ENCODE measurements around the gene ZNF664.

The ZNF664 gene

DNA sequence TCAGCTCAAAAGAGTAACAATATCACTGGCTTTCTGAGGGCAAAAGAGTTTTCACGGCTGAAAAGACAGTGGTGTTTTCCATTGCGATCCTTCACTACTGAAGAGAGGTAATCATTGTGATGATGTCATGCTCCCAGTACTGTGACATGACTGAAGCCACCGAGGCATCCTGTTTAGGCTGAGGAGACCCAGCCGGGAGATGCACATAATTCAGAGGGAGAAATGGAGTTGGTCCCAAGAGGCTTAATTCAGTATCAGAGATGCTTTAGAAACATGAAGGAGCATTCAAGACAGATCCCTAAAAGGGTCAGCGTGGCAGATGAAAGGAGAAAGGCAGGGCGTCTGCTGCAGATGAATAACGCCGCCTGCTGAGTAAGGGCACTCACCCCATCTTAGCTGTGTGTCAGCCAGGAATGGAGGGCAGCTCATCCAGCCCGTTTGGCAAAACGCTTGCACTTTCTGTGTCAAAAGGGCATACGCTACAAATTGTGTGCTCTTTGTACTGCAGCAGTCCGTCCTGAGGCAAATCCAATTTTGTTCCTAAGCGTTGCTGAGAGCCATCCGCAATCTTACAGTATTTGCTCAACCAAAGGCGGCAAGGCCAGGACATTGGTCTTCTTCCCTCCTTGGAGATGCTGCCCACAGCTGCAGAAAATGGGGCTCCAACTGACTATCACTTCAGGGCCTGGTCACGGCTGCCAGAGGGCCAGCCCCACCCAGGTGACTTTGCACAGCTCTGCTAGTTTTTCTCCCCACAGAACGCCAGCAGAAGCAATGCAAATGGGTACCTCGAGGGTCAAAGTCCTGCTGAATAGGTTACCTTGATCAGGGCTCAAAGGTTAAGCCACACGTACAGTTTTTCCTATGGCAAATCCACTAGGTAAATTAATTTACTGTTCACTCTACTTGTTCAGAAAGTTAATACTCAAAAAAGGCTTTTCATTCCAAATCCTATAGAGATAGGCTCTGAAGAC, 23.9 kb upstream of the ZNF664 start:
- no peaks in the 10 kb centered on the region for H3K4me1 ChIP-seq (ENCODE audit: control insufficient read depth, insufficient read depth, low read length)
- H3K27ac ChIP-seq (ENCODE audit: low read depth, low read length): no peak overlapping the region
- no peak overlapping the region for H3K9ac ChIP-seq (ENCODE audit: low read length)
- no peaks in the 10 kb centered on the region for H3K36me3 ChIP-seq (ENCODE audit: control insufficient read depth, insufficient read depth, low read length)
- H3K27me3 ChIP-seq (ENCODE audit: control insufficient read depth, insufficient read depth, low read length): peaks cover 36% of the 10 kb centered on the region
- no peak overlapping the region for H3K4me3 ChIP-seq (ENCODE audit: low read depth, low read length)
- H3K9me3 ChIP-seq (ENCODE audit: control insufficient read depth, insufficient read depth, low read depth, low read length): no peaks in the 10 kb centered on the region

DNA sequence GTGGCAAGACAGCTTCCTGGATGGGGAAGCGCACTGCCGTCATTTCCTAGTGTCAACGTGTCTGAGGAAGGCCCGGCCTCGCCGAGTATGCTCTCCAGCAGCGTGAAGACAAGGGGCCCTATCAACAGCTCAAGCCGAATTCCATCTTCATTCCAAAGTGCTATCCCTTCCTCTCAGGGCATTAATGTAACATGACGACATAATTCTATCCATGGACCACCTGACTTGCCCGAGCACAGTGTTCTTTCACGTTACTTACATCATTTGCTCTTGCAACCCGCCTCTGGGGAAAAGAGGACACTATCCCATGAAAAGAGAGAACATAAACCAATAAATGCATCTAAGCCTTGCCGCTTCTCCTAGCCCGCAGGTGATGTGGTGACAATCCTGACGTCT, 23.2 kb upstream of the ZNF664 start:
- H3K9me3 ChIP-seq (ENCODE audit: control insufficient read depth, insufficient read depth, low read depth, low read length): no peaks in the 10 kb centered on the region
- H3K4me1 ChIP-seq (ENCODE audit: control insufficient read depth, insufficient read depth, low read length): no peaks in the 10 kb centered on the region
- peaks cover 34% of the 10 kb centered on the region for H3K27me3 ChIP-seq (ENCODE audit: control insufficient read depth, insufficient read depth, low read length)
- H3K4me3 ChIP-seq (ENCODE audit: low read depth, low read length): no peak overlapping the region
- H3K27ac ChIP-seq (ENCODE audit: low read depth, low read length): no peak overlapping the region
- H3K9ac ChIP-seq (ENCODE audit: low read length): no peak overlapping the region
- H3K36me3 ChIP-seq (ENCODE audit: control insufficient read depth, insufficient read depth, low read length): no peaks in the 10 kb centered on the region

DNA sequence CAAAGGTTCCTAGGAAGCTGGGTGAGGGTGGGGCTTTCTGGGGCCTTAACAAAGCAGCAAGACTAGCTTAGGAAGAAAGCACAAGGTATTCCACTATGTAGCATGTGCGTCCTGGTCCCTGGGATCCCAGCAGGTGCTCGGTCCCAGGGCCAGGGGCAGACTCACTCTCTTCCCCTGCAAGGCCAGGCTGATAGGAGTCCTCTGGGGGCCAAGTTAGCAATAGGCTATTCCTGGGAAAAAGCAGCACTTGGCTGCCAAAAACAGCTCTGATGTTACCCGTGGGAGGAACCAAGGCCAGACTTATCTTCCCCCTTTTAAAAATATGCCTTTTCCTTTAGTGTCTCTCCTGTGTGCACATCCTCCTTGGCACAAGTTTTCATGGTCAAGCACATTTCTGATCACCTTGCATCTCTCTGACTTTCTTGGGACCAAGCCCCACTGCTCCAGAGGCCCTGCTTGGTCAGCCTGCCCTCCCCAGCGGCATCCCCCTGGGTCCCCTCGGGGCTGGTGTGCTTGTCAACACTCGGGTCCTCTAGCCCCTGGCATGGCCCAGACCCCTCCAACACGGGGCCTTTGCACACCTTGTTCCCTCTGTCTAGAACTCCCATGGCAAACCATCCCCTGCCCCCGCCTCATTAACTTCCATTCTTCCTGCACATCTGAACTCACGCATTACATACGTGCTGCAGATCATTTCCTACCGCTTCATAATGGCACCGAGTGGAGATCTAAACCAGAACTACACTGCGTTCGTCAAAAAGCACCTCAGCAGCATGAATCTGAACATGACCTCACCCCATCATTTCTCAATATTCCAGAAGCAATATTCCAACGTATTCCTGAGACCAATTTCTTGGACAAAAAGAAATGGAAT, 22.3 kb upstream of the ZNF664 start:
- Histone ChIP-seq H3K9ac (ENCODE audit: low read length) (no peak overlapping the region), H3K4me1 (ENCODE audit: control insufficient read depth, insufficient read depth, low read length) (no peaks in the 10 kb centered on the region), H3K9me3 (ENCODE audit: control insufficient read depth, insufficient read depth, low read depth, low read length) (no peaks in the 10 kb centered on the region), H3K27me3 (ENCODE audit: control insufficient read depth, insufficient read depth, low read length) (peaks cover 35% of the 10 kb centered on the region), H3K4me3 (ENCODE audit: low read depth, low read length) (no peak overlapping the region), H3K27ac (ENCODE audit: low read depth, low read length) (no peak overlapping the region), H3K36me3 (ENCODE audit: control insufficient read depth, insufficient read depth, low read length) (no peaks in the 10 kb centered on the region)

DNA sequence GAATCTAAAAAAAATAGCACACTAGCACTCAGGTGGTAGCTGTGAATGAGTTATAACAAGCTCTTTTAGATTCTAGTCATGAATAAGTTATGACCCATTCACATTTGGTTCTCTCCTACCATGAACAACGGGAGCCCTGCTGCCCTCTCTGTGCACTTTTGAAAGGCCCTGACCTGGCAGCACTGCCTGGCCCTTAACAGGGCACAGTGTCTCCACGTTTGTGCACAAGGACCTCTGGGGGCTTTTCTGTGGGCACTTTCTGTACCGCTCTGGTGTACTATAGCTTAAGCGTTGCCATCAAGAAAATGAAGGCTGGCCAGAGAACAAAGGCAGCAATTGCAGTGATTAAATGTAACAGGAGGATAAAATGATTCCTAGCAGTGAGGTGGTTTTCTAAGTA, 21.5 kb upstream of the ZNF664 start:
- H3K36me3 ChIP-seq (ENCODE audit: control insufficient read depth, insufficient read depth, low read length): no peaks in the 10 kb centered on the region

DNA sequence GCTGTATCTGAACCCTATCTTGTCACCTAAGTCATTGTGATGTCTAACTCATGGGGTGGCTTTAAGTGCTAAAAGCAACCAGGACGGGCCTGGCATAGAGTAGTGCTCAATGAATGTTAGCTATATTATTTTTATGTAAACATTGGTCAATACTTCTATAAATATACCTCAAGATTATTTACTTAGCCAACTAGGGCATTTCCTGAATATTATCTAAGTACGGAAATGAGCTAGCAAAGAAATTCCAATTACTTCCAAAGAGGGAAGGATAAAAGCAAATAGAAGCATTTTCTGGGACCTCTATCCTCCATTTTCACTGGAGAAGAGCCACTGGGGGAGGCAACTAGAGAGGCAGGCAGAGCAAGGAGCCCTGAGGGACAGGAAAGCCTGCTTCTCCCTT, 21.0 kb upstream of the ZNF664 start:
- Histone ChIP-seq H3K9ac (ENCODE audit: low read length) (no peak overlapping the region), H3K36me3 (ENCODE audit: control insufficient read depth, insufficient read depth, low read length) (no peaks in the 10 kb centered on the region), H3K4me3 (ENCODE audit: low read depth, low read length) (no peak overlapping the region), H3K27ac (ENCODE audit: low read depth, low read length) (no peak overlapping the region), H3K27me3 (ENCODE audit: control insufficient read depth, insufficient read depth, low read length) (peaks cover 45% of the 10 kb centered on the region), H3K4me1 (ENCODE audit: control insufficient read depth, insufficient read depth, low read length) (no peaks in the 10 kb centered on the region), H3K9me3 (ENCODE audit: control insufficient read depth, insufficient read depth, low read depth, low read length) (no peaks in the 10 kb centered on the region)

More for the DNA sequence above, 21.5 kb upstream of the ZNF664 start:
- no peak overlapping the region for H3K27ac ChIP-seq (ENCODE audit: low read depth, low read length)
- no peak overlapping the region for H3K4me3 ChIP-seq (ENCODE audit: low read depth, low read length)
- H3K27me3 ChIP-seq (ENCODE audit: control insufficient read depth, insufficient read depth, low read length): peaks cover 41% of the 10 kb centered on the region
- no peaks in the 10 kb centered on the region for H3K4me1 ChIP-seq (ENCODE audit: control insufficient read depth, insufficient read depth, low read length)
- H3K9me3 ChIP-seq (ENCODE audit: control insufficient read depth, insufficient read depth, low read depth, low read length): no peaks in the 10 kb centered on the region
- H3K9ac ChIP-seq (ENCODE audit: low read length): no peak overlapping the region

DNA sequence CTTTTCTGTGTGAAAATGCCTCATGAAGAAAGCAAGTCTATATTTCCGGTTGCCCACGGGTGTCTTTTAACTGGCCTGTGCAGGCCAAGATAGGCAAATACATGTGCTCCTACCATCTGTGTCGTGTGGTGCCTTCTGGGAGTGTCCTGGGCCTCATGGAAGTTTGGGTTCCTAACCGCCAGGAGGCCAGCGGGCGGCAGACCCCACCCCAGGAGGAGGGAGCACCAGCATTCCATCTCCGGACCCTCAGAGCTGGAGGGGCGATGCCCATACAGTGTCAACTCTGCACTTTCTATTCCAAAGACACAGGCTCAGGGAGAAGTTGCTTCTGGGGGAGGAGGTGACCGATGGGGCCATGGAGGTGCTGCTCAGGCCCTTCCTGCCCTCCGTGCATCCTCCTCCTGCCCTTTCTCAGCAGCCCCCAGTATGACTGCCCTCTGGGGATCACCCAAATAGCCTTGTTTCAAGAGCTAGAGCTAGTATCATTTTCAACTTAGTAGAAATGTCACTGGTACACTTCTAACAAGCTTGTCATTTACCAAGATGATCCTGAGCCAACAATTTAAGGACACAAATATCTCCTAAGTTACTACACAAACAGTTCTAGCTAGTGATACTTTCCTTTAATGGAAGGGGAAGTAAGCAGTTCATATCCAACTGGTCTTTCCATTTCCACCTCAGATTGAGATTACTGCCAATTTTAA, 18.2 kb upstream of the ZNF664 start:
- Histone ChIP-seq H3K36me3 (ENCODE audit: control insufficient read depth, insufficient read depth, low read length) (no peaks in the 10 kb centered on the region), H3K27me3 (ENCODE audit: control insufficient read depth, insufficient read depth, low read length) (peaks cover 65% of the 10 kb centered on the region), H3K9me3 (ENCODE audit: control insufficient read depth, insufficient read depth, low read depth, low read length) (no peaks in the 10 kb centered on the region), H3K9ac (ENCODE audit: low read length) (no peak overlapping the region), H3K27ac (ENCODE audit: low read depth, low read length) (no peak overlapping the region), H3K4me1 (ENCODE audit: control insufficient read depth, insufficient read depth, low read length) (no peaks in the 10 kb centered on the region), H3K4me3 (ENCODE audit: low read depth, low read length) (no peak overlapping the region)

DNA sequence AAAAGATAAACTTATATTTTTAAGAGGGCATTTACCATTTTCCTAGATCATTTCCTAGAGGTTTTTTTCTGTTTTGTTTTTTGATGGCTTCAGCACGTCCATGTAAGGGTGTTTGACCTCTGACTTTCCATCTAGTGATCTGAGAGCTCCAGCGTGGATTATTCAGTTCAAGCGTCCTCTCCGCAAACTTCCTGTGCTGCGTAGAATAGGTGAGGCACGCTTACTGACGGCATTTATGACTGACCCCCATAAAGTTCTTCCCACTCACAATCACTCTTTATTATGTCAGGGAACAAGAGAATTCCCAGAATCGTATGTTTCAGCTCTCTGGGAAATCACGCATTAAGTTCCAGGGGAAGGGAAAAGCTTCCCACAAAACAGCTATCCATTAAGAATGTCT, 16.8 kb upstream of the ZNF664 start:
- H3K27me3 ChIP-seq (ENCODE audit: control insufficient read depth, insufficient read depth, low read length): peaks cover 74% of the 10 kb centered on the region
- no peak overlapping the region for H3K4me3 ChIP-seq (ENCODE audit: low read depth, low read length)
- no peak overlapping the region for H3K27ac ChIP-seq (ENCODE audit: low read depth, low read length)
- no peaks in the 10 kb centered on the region for H3K4me1 ChIP-seq (ENCODE audit: control insufficient read depth, insufficient read depth, low read length)
- H3K9me3 ChIP-seq (ENCODE audit: control insufficient read depth, insufficient read depth, low read depth, low read length): no peaks in the 10 kb centered on the region
- H3K9ac ChIP-seq (ENCODE audit: low read length): no peak overlapping the region
- no peaks in the 10 kb centered on the region for H3K36me3 ChIP-seq (ENCODE audit: control insufficient read depth, insufficient read depth, low read length)

DNA sequence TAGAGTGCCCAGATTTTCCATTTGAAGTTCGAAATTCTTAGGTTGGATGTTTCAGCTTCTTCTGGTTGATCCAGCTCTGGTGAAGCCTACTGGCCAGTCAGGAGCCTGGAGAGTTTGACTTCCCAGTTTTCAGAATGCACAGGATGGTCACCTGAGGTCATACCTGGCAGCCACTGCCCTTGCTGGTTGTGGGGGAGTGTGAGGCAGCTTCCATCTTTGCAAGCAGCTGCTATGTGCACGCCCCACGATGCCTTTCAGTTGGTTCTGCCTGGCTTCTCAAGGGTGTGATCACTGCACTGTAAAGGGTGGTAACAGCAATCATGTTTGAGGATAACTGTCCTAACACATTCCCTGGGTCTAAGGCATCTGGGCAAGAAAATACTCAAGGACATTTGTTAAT, 15.8 kb upstream of the ZNF664 start:
- H3K9ac ChIP-seq (ENCODE audit: low read length): no peak overlapping the region
- no peaks in the 10 kb centered on the region for H3K9me3 ChIP-seq (ENCODE audit: control insufficient read depth, insufficient read depth, low read depth, low read length)
- no peak overlapping the region for H3K4me3 ChIP-seq (ENCODE audit: low read depth, low read length)
- peaks cover 75% of the 10 kb centered on the region for H3K27me3 ChIP-seq (ENCODE audit: control insufficient read depth, insufficient read depth, low read length)
- H3K4me1 ChIP-seq (ENCODE audit: control insufficient read depth, insufficient read depth, low read length): no peaks in the 10 kb centered on the region
- no peaks in the 10 kb centered on the region for H3K36me3 ChIP-seq (ENCODE audit: control insufficient read depth, insufficient read depth, low read length)
- H3K27ac ChIP-seq (ENCODE audit: low read depth, low read length): no peak overlapping the region

DNA sequence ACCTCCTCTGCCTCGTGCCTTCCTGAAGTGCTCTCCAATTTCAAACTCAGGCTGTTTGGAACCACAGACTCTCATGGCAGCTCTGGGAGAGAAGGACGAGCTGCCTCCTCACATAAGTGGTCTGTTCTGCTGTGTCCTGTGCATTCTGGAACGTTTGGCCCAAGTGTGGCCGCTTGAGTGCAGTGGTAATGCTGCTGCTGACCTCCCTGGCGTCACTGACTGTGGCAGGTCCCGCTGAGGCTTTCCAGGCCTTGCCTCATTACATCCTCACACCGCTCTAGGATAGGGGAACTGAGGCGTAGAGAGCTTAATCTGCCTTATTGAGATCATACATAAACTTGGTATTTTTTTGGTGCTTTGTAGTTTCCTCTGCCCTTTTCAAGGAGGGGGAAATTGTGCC, 14.6 kb upstream of the ZNF664 start:
- Histone ChIP-seq H3K9ac (ENCODE audit: low read length) (no peak overlapping the region), H3K27me3 (ENCODE audit: control insufficient read depth, insufficient read depth, low read length) (peaks cover 81% of the 10 kb centered on the region), H3K4me3 (ENCODE audit: low read depth, low read length) (no peak overlapping the region), H3K36me3 (ENCODE audit: control insufficient read depth, insufficient read depth, low read length) (no peaks in the 10 kb centered on the region), H3K27ac (ENCODE audit: low read depth, low read length) (no peak overlapping the region), H3K4me1 (ENCODE audit: control insufficient read depth, insufficient read depth, low read length) (no peaks in the 10 kb centered on the region), H3K9me3 (ENCODE audit: control insufficient read depth, insufficient read depth, low read depth, low read length) (no peaks in the 10 kb centered on the region)

DNA sequence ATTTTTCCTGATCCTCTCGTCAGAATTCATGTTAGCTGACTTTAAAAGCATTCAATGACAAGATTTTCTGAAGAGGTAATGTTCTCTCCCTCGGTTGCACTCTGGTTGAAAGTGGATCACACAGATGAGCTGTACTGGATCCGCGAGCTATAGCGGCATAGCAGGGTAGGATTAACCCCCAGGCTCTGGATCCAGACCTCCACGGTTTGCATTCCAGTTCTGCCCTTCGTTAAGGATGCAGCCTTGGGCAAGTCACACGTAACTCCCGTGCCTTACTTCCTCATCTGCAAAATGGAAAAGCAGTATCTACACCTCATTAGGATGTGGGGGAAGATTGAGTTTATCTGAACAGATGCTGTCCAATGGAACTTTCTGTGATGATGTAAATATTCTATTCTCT, 14.1 kb upstream of the ZNF664 start:
- Histone ChIP-seq H3K4me3 (ENCODE audit: low read depth, low read length) (no peak overlapping the region), H3K27ac (ENCODE audit: low read depth, low read length) (no peak overlapping the region), H3K9ac (ENCODE audit: low read length) (no peak overlapping the region), H3K36me3 (ENCODE audit: control insufficient read depth, insufficient read depth, low read length) (no peaks in the 10 kb centered on the region), H3K27me3 (ENCODE audit: control insufficient read depth, insufficient read depth, low read length) (peaks cover 85% of the 10 kb centered on the region), H3K9me3 (ENCODE audit: control insufficient read depth, insufficient read depth, low read depth, low read length) (no peaks in the 10 kb centered on the region), H3K4me1 (ENCODE audit: control insufficient read depth, insufficient read depth, low read length) (no peaks in the 10 kb centered on the region)
